H1 (cell line): ENCODE measurements around the gene C22orf31.

Source experiments
- CEBPB ChIP-seq: IDR thresholded peaks from 2 replicates; pipeline ENCODE4 v1.6.1; 2012; ENCODE audit warnings: low read depth, low read length
- CHD2 ChIP-seq: IDR thresholded peaks from 2 replicates; pipeline ENCODE4 v1.6.1; 2012; ENCODE audit warnings: low read length, improper control_type of control experiment
- CTCF ChIP-seq, 3 experiments: IDR thresholded peaks; 1 replicate in 2 of 3; 2 replicates in 1 of 3; pipeline versions ENCODE4 v1.5.1 to v1.6.1; 2011; ENCODE audit warnings: low read length in 3 of 3, mild to moderate bottlenecking in 3 of 3, inconsistent platforms in 2 of 3, low read depth in 1 of 3, moderate library complexity in 1 of 3; ENCODE audit not compliant: insufficient read depth in 1 of 3; ENCODE audit errors: control extremely low read depth in 1 of 3
- GABPA ChIP-seq: IDR thresholded peaks from 2 replicates; pipeline ENCODE4 v1.6.1; 2011; ENCODE audit warnings: mild to moderate bottlenecking, low read length, moderate library complexity, borderline replicate concordance; ENCODE audit not compliant: insufficient read depth
- GTF2F1 ChIP-seq: IDR thresholded peaks from 2 replicates; pipeline ENCODE4 v1.6.1; 2012; ENCODE audit warnings: low read depth, low read length, improper control_type of control experiment, borderline replicate concordance
- POLR2A ChIP-seq, 2 experiments: IDR thresholded peaks; 1 replicate in 1 of 2; 2 replicates in 1 of 2; pipeline ENCODE4 v1.6.1; 2011; ENCODE audit warnings: low read depth in 2 of 2, low read length in 2 of 2, mild to moderate bottlenecking in 2 of 2; ENCODE audit errors: control extremely low read depth in 1 of 2
- RXRA ChIP-seq: IDR thresholded peaks from 2 replicates; pipeline ENCODE4 v1.6.1; 2011; ENCODE audit warnings: low read depth, mild to moderate bottlenecking, low read length, moderate library complexity; ENCODE audit not compliant: insufficient read depth

- no peak for TF ChIP-seq GTF2F1
- TF ChIP-seq GABPA: no peak
- no peak for TF ChIP-seq RXRA
- no peak for TF ChIP-seq POLR2A (IDR thresholded peaks at IDR 0.05; ENCODE audit: control extremely low read depth in 1 of 2, low read depth in 2 of 2, low read length in 2 of 2)
- no peak for TF ChIP-seq CEBPB
- TF ChIP-seq CTCF (IDR thresholded peaks at IDR 0.05; ENCODE audit: control extremely low read depth in 1 of 3, insufficient read depth in 1 of 3, low read depth in 1 of 3, low read length in 3 of 3): no peak
- TF ChIP-seq CHD2: no peak
Measured at GRCh38 chr22:29093501-29094300, 32.1 kb upstream of the C22orf31 start.
